22Rv1 (cell line): ENCODE results near the gene N4BP2.

ENCODE experiments used
- H3K27ac ChIP-seq: fragments of 450-650 bp; 2 replicates; pipeline ENCODE4 v1.5.1; 2017
- CTCF ChIP-seq: fragments of 450-650 bp; IDR thresholded peaks from 2 replicates; pipeline ENCODE4 v1.5.1; 2017; ENCODE audit warnings: mild to moderate bottlenecking
- ZFX ChIP-seq: fragments of 450-650 bp; IDR thresholded peaks from 2 replicates; pipeline ENCODE4 v1.6.1; 2017; ENCODE audit warnings: antibody characterized with exemption, borderline replicate concordance

Gene N4BP2

GRCh38 chr4:40196272-40196671 is 139.6 kb downstream of the N4BP2 start:
- no peak for TF ChIP-seq CTCF
- no peak for TF ChIP-seq ZFX
- no peak overlapping the region for H3K27ac ChIP-seq

- H3K27ac ChIP-seq = no peak within 1 kb of the TSS
- TF ChIP-seq ZFX (no peak), CTCF (no peak)
These were observed 140.2 kb downstream of the N4BP2 start, which contains the start of gene RHOH for GRCh38 chr4:40196724-40197281. TSS of gene RHOH (plus strand) at chr4:40197031. CDS start at chr4:40243387, 46,356 bp downstream.

- TF ChIP-seq ZFX (no peak), CTCF (no peak)
- no peak overlapping the region for H3K27ac ChIP-seq
These were observed 141.4 kb downstream of the N4BP2 start for GRCh38 chr4:40197879-40198689.

GRCh38 chr4:40199179-40199670 is 142.6 kb downstream of the N4BP2 start:
- no peak overlapping the region for H3K27ac ChIP-seq
- TF ChIP-seq CTCF (no peak), ZFX (no peak)

- H3K27ac ChIP-seq = peak overlapping the region; percentile 12; the same call in 1 of the 2 replicates
- TF ChIP-seq ZFX = no peak
These were observed 143.6 kb downstream of the N4BP2 start for GRCh38 chr4:40199999-40200874.

GRCh38 chr4:40200875-40201801 is 144.5 kb downstream of the N4BP2 start:
- peak overlapping the region; percentile 12; the same call in 1 of the 2 replicates for H3K27ac ChIP-seq
- TF ChIP-seq ZFX = no peak
- TF ChIP-seq CTCF = no peak
